Fibroblast of pulmonary artery (primary cell): ENCODE measurements around the gene C11orf98.

Experiments used
- DNase-seq: peaks from one replicate; pipeline ENCODE4 v3.0.0-alpha.2; 2010; ENCODE audit warnings: low read depth
- H3K4me3 ChIP-seq: replicated peaks from 2 replicates; pipeline ENCODE4 v1.5.1; 2011; ENCODE audit warnings: low read depth, mild to moderate bottlenecking, control low read depth, low read length, moderate library complexity
- CTCF ChIP-seq: IDR thresholded peaks from 2 replicates; pipeline ENCODE4 v1.5.1; 2011; ENCODE audit warnings: mild to moderate bottlenecking, control low read depth, low read length, inconsistent platforms; ENCODE audit errors: missing control alignments

The C11orf98 gene

GRCh38 chr11:62671608-62672389 is 6.8 kb upstream of the C11orf98 start, which contains the start of the genes LBHD1 and UQCC3:
Gene LBHD1 (minus strand): TSS chr11:62672267. CDS start chr11:62670031, 2,236 bp downstream.
Gene UQCC3 (plus strand): TSS chr11:62671673. CDS start chr11:62671746, 73 bp downstream.
- no peak for TF ChIP-seq CTCF
- H3K4me3 ChIP-seq: peak within 1 kb of the TSS; percentile 81
- DNase-seq: peak; percentile 89

GRCh38 chr11:62671236-62671607 is 6.2 kb upstream of the C11orf98 start:
- H3K4me3 ChIP-seq: peak overlapping the region; percentile 81
- TF ChIP-seq CTCF: no peak
- DNase-seq: no peak

- TF ChIP-seq CTCF: no peak
- H3K4me3 ChIP-seq: no peak overlapping the region
- DNase-seq: no peak
These were observed 4.6 kb upstream of the C11orf98 start for GRCh38 chr11:62669420-62670161.

DNA sequence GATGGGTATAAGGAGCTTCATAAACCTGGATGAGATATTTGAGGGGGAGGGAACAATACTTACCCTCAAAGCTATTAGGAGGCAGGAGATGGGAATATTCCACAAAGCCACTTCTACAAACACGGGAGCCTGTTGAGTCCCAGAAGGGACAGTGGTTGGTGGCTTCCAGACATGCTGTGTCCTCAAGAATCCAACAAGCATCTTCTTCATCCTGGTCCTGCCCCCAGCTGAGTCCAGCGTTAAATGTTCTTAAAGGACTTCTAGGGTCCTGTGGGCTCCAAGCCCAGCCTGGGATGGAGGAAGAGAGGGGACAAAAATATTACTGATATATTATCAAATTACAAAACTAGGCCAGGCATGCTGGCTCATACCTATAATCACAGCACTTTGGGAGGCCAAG is 2.5 kb upstream of the C11orf98 start:
- no peak for DNase-seq
- no peak overlapping the region for H3K4me3 ChIP-seq
- TF ChIP-seq CTCF: no peak

DNA sequence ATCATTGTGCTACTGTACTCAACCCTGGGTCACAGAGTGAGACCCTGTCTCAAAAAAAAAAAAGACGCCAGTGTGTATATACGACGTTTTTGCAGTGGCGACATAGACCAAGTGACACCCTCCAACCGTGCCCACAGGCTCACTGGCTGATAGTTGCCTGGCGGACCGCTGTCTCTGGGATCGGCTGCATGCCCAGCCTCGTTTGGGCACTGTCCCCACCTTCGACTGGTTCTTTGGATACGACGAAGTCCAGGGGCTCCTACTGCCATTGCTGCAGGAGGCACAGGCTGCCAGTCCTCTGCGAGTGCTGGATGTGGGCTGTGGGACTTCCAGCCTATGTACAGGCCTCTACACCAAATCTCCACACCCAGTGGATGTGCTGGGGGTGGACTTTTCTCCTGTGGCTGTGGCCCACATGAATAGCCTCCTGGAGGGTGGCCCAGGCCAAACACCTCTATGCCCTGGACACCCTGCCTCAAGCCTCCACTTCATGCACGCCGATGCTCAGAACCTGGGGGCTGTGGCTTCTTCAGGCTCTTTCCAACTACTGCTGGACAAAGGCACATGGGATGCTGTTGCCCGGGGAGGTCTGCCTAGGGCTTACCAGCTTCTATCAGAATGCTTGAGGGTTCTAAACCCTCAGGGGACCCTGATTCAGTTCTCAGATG is 1.4 kb upstream of the C11orf98 start:
- TF ChIP-seq CTCF: no peak
- peak overlapping the region; percentile 75 for H3K4me3 ChIP-seq
- no peak for DNase-seq

DNA sequence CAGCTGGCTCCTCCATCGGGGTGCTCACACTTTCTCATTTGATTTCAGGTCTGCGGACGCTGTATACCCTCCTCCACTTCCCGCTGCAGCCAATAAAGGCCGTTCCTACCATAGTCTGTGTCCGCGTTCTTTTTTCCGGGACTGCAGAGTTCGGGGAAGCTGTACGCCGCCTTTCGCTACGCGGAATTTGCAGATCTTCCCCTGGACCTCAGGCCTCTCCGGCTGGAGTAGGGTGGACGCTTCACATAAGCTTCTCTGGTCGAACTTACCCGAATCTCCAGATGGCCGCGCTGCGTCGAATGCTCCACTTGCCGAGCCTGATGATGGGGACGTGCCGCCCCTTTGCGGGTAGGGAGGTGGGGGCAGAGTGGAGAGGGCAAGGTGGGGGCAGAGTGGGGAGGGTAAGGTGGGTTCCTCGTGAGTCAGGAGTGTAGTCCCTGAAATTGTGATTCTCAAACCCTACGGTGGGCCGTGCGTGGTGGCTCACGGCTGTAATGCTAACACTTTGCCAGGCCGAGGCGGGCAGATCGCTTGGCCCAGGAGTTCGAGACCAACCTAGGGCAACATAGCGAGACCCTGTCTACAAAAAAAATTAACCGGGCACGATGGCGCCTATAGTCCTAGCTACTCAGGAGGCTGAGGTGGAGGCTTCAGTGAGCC is 719 bp upstream of the C11orf98 start:
- peak overlapping the region; percentile 75 for H3K4me3 ChIP-seq
- no peak for TF ChIP-seq CTCF
- peak; percentile 78 for DNase-seq
